HG02642 (cell line): Measurements from ENCODE around the gene CAPN12.
"Not testable (repeated sequence)": the region's sequence is repeated elsewhere in the genome, so short reads cannot be mapped to it uniquely, and the experiment has no call there.

ENCODE experiments used
- ATAC-seq: cut with Tn5 transposase; IDR thresholded peaks from one replicate; pipeline ENCODE4 v1.9.1; 2021; ENCODE audit warnings: mild to moderate bottlenecking; ENCODE audit not compliant: unreplicated experiment, poor library complexity

Gene CAPN12

DNA sequence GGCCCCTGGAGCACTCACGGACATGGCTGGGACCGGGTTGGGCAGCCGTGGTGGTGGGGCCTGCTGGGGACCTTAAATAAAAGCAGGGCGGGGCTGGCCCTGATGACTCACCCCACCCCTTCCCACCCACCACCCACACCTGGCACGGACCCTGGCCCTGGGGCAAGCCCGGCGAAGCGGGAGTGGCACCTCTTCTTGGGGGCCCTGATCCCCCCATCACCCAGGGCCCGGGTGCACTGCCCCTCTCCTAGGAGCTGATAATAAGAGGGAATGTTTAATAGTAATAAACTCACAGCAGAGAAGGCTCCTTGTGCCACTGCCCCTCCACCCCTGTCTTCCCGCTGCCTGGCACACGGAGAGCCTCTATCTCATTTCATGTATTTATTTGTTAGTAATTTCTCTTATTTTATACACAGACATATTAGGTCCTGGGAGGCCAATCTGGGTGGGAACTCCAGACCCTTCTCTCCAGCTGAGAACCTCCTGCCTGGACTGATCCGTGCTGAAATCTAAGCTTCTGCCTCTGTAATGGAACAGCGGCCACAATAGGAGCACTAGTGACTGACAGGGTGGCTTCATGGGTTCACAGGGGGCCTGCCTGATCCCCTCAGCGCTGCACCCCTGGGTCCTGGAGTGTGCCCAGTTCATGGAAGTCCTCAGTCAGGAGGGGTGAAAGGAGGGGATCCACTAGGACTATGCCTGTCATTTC lies 29.3 kb upstream of the CAPN12 start, which contains the start of gene LGALS7:
Gene LGALS7 (minus strand): TSS at position 49 of the 709 bp plus-strand sequence. CDS start 25 bp downstream, at position 24.
- ATAC-seq = no peak

- not testable (repeated sequence) for ATAC-seq
Measured at GRCh38 chr19:38771569-38771968, 27.3 kb upstream of the CAPN12 start.

- ATAC-seq = peak; percentile 55
Measured at GRCh38 chr19:38770949-38771275, 26.6 kb upstream of the CAPN12 start.

DNA sequence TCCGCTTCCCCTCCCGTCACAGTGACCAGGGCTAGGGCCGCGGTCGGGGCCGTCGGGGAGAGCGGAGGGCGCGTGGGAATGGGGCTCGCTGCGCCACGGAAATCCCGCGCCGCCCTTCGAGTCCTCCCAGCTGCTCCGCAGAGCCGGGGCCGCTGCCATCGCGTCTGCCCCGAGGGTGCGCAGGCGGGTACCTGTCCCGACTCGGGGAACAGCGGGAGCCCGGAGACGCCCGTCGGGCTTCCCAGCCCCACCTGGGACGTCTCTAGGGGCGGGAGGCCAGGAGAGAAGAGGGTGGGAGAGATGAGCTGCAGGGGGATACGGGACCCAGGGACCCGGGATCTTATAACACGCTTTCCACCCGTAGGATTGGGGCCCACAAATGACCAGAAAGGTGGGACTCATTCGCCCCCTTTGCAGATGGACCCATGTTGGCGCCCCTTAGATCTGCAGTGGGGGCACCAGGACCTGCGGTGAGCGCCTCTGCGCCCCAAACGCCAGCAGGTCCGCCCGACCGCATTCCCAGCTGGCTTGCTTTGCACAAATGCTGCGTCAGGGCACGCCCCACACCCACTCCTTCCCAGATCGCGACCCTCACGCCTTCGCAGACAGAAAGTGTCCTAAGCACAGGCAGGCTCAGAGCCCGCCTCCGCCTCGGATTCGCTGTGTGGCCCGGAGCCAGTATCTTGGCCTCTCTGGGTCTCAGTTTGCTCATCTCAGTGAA lies 26.1 kb upstream of the CAPN12 start:
- ATAC-seq = peak; percentile 12

- peak; percentile 76 for ATAC-seq
Measured at GRCh38 chr19:38769635-38770211, 25.4 kb upstream of the CAPN12 start.

DNA sequence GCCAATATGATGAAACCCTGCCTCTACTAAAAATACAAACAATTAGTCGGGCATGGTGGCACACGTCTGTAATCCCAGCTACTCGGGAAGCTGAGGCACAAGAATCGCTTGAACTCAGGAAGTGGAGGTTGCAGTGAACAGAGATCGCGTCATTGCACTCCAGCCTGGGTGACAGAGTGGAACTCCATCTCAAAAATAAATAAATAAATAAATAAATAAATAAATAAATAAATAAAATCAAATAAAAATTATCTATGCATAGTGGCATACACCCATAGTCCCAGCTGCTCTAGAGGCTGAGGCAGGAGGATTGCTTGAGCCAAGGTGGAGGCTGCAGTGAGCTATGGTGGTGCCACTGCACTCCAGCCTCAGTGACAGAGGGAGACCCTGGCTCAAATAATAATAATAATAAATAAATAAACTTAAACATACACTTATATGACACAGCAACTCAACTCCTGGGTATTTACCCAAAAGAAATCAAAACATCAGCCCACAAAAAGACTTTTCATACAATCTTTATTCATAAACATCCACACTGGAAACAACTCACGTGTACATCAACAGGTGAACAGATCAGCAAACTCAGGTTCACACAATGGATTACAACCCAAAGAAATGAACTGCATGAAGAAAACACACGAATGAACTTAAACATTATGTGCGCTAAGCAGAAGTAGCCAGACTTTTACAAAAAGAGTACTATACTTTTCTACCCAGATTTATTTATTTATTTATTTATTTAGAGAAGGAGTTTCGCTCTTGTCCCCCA lies 22.2 kb upstream of the CAPN12 start:
- ATAC-seq = no peak

DNA sequence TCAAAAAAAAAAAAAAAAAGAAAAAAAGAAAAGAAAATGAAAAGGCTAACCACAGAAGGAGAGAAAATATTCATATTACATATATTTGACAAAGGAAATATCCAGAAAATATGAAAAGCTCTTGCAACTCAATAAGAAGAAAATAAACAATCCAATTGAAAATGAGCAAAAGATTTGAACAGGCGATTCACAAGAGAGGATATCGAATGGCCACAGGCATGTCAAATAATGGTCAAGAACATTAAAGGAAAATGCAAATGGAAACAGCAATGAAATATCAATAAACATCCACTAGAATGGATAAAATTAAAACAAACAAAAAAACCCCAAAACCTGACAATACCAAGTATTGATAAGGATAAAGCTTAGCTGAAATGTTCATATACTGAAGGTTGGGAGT lies 20.9 kb upstream of the CAPN12 start:
- ATAC-seq = no peak

GRCh38 chr19:38763795-38764220 lies 19.5 kb upstream of the CAPN12 start:
- ATAC-seq = no peak

DNA sequence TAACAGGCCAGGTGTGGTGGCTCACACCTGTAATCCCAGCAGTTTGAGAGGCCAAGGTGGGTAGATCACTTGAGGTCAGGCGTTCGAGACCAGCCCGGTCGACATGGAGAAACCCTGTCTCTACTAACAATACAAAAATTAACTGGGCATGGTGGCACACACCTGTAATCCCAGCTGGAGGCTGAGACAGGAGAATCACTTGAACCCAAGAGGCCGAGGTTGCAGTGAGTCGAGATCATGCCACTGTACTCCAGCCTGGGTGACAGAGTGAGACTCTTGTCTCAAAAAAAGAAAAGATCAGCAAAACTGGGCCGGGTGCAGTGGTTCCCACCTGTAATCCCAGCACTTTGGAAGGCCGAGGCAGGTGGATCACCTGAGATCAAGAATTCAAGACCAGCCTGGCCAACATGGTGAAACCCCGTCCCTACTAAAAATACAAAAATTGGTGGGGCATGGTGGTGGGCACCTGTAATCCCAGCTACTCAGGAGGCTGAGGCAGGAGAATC lies 17.7 kb upstream of the CAPN12 start:
- ATAC-seq = not testable (repeated sequence)

- ATAC-seq = not testable (repeated sequence)
Measured at GRCh38 chr19:38760805-38761517, 16.7 kb upstream of the CAPN12 start.

DNA sequence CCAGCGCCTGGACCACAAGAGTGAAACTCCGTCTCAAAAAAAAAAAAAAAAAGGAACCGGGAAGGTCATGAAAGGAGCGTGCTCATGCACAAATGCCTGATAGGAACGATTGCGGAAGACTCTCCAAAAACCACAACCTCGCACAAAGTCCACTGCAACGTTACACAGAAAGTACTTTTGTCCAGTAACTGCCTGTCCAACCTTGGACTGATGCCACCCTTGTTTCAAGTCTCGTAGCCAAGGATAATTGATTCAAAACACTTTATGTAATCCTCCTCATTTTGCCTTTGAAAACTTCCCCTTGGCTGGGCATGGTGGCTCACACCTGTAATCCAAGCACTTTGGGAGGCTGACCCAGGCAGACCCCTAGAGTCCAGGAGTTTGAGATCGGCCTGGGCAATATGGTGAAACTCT lies 15.3 kb upstream of the CAPN12 start:
- no peak for ATAC-seq

GRCh38 chr19:38754196-38754595 lies 9.9 kb upstream of the CAPN12 start:
- not testable (repeated sequence) for ATAC-seq

DNA sequence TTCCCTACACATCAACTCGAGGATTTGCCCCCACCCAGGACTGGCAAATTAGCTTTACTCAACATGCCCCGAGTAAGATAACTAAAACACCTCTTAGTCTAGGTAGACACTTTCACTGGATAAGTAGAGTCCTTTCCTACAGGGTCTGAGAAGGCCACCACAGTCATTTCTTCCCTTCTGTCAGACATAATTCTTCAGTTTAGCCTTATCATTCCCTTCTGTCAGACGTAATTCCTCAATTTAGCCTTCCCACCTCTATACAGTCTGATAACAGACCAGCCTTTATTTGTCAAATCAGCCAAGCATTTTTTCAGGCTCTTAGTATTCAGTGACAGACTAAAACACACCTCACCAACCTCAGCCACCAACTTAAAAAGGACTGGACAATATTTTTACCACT lies 9.5 kb upstream of the CAPN12 start:
- ATAC-seq = not testable (repeated sequence)

DNA sequence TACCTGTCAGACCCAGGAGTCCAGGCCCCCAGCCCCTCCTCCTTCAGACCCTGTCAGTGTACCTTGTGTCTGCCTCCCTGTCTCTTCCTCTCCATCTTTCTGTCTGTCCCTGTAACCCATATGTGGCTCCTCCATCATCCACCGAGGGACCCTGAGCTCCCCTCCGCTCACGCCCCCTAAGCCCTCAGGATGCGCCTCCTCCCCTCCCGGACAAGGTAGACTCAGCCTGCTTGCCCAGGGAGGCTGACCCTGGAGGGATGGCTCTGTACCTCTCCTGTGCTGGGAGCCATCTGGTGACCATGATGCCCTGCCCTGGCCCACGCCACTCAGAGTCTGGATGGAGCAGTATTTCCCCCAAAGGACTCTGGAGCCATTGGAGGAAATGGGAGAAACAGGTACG lies 1.0 kb upstream of the CAPN12 start:
- no peak for ATAC-seq

DNA sequence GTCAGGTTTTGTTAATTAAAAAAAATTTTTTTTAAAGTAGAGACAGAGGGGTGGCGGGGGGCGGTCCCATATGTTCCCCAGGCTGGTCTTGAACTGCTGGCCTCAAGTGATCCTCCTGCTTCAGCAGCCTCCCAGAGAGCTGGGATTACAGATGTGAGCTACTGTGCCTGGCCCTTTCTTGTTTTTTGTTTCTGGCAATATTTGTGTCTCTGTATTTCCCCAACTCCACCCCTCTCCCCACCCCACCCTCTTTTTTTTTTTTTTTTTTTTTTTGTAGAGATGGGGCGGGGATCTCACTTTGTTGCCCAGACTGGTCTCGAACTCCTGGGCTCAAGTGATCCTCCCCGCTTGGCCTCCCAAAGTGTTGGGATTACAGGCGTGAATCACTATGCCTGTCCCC lies 600 bp upstream of the CAPN12 start:
- no peak for ATAC-seq

- no peak for ATAC-seq
Measured at GRCh38 chr19:38743394-38744297, 628 bp downstream of the CAPN12 start.

- no peak for ATAC-seq
Measured at GRCh38 chr19:38742906-38743305, 1.4 kb downstream of the CAPN12 start.

DNA sequence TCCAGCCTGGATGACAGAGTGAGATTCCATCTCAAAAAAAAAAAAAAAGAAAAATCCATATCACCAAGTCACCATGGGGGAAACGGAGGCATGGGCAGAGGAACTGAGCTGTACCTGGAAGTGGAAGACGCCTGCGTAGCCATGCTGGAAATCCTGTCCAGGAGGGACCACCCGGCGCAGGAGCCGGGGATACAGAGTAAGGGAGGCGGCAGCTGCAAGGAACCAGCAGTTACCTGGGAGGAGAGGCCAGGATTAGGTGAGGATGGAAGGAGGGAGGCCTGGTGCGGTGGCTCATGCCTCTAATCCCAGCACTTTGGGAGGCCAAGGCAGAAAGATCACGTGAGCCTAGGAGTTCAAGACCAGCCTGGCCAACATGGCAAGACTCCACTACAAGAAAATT lies 2.0 kb downstream of the CAPN12 start:
- no peak for ATAC-seq

- no peak for ATAC-seq
Measured at GRCh38 chr19:38741670-38742069, 2.6 kb downstream of the CAPN12 start.
